PC-9 (cell line): Measurements from ENCODE around the gene SGSM1. TPM values are rescaled to one million over a fixed set of nuclear protein-coding genes. Genes with fewer than 3 reads are reported as not detected.

ENCODE experiments used
- BruUV-seq: library from RNA; stranded (reverse); fragments of 400-500 nt; replicated peaks from 2 replicates; lab custom pipeline; 2021; lab: Mats Ljungman, UMichigan
- CTCF ChIA-PET: fragments of 300-600 bp; sonication (Branson Sonifier 250); formaldehyde crosslinking; loops from one replicate; lab custom pipeline; 2022; ENCODE audit warnings: antibody characterized with exemption; lab: Charles Lee
- POLR2A ChIA-PET: fragments of 300-600 bp; sonication (Branson Sonifier 250); formaldehyde crosslinking; loops from one replicate; lab custom pipeline; 2022; ENCODE audit warnings: antibody characterized with exemption; ENCODE audit not compliant: unreplicated experiment; lab: Charles Lee
- DNase-seq, 2 experiments: peaks; one replicate each; pipeline versions ENCODE4 v3.0.0 to v3.0.0-alpha.2; 2015 to 2022; ENCODE audit warnings: mixed read lengths in 1 of 2
- H2AFZ ChIP-seq: fragments of 200-600 bp; sonication (generic); 2 replicates; pipeline ENCODE4 v1.8.1; 2017; ENCODE audit warnings: antibody characterized with exemption
- H3F3A ChIP-seq: fragments of 200-600 bp; sonication (generic); 2 replicates; pipeline ENCODE4 v1.8.1; 2017; ENCODE audit warnings: antibody characterized with exemption, mild to moderate bottlenecking, low read depth; ENCODE audit not compliant: insufficient read depth
- H3K27ac ChIP-seq: fragments of 200-600 bp; sonication (generic); 2 replicates; pipeline ENCODE4 v1.6.1; 2016; ENCODE audit warnings: mixed run types
- H3K27me3 ChIP-seq: fragments of 200-600 bp; sonication (generic); 2 replicates; pipeline ENCODE4 v1.6.1; 2016; ENCODE audit warnings: low read depth, mixed run types; ENCODE audit not compliant: insufficient read depth
- H3K36me3 ChIP-seq: fragments of 200-600 bp; sonication (generic); 2 replicates; pipeline ENCODE4 v1.6.1; 2016; ENCODE audit warnings: low read depth, mixed run types
- H3K4me1 ChIP-seq: fragments of 200-600 bp; sonication (generic); replicated peaks from 2 replicates; pipeline ENCODE4 v1.6.1; 2016; ENCODE audit warnings: mixed run types; ENCODE audit not compliant: insufficient read depth
- H3K4me2 ChIP-seq: fragments of 200-600 bp; sonication (generic); 2 replicates; pipeline ENCODE4 v1.6.1; 2017; ENCODE audit warnings: mixed run types
- H3K4me3 ChIP-seq: fragments of 200-600 bp; sonication (generic); 2 replicates; pipeline ENCODE4 v1.6.1; 2016; ENCODE audit warnings: mixed run types
- H3K79me2 ChIP-seq: fragments of 200-600 bp; sonication (generic); 2 replicates; pipeline ENCODE4 v1.6.1; 2017; ENCODE audit warnings: low read depth, mixed run types
- H3K9me2 ChIP-seq: fragments of 200-600 bp; sonication (generic); 2 replicates; pipeline ENCODE4 v1.8.1; 2017; ENCODE audit warnings: mild to moderate bottlenecking; ENCODE audit not compliant: insufficient read depth
- H3K9me3 ChIP-seq: fragments of 200-600 bp; sonication (generic); 2 replicates; pipeline ENCODE4 v1.8.1; 2016; ENCODE audit warnings: low read depth; ENCODE audit not compliant: insufficient read depth
- H4K20me1 ChIP-seq: fragments of 200-600 bp; sonication (generic); 2 replicates; pipeline ENCODE4 v1.8.1; 2017; ENCODE audit not compliant: insufficient read depth
- EZH2 ChIP-seq: fragments of 200-600 bp; sonication (generic); IDR thresholded peaks from 2 replicates; pipeline ENCODE4 v1.8.0; 2017; ENCODE audit warnings: antibody characterized with exemption, low read depth
- intact Hi-C: fragments of 100-400 bp; cut with micrococcal nuclease; formaldehyde crosslinking; loops from one replicate; pipeline ENCODE4 v1.10.0; 2022; ENCODE audit not compliant: unreplicated experiment
- total RNA-seq: library from RNA; stranded (reverse); gene quantifications from 2 replicates; pipeline ENCODE4 v1.2.3, GENCODE V29; 2021
- TF ChIP-seq, protein P1 (sequence below): fragments of 200-600 bp; sonication (generic); conservative IDR thresholded peaks from 2 replicates; pipeline ENCODE4 v1.6.1; 2017; ENCODE audit warnings: mixed run types, antibody characterized with exemption, mild to moderate bottlenecking, moderate library complexity

Gene SGSM1
- total RNA-seq, 1 experiment from 2014 or later, result 0.48 TPM

DNA sequence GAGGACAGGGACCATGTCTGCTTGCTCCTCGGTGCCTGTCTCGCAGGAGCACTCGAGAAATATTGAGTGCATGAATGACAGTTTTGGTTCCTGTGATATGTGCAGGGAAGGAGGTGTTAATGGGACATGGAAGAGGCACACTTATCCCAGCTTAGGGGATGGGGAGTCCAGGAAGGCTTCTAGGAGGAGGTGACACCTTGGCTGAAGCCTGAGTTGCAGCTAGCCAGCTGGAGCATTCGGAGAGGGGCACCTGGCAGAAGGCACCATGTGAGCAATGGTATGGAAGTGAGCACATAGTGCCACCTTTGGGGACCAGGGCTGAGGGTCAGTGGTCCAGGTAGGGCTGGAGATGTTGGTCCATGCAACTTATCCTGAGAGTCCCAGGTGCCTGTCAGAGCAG, 18.9 kb downstream of the SGSM1 start:
- intact Hi-C loops, result no loop called here
- H3K36me3 ChIP-seq, result no peaks in the 10 kb centered on the region
- no peak overlapping the region for H3K4me2 ChIP-seq
- no peak for DNase-seq
- H3K9me2 ChIP-seq, result no peaks in the 10 kb centered on the region
- CTCF ChIA-PET, result no interaction called here
- BruUV-seq, result no TSS peak
- TF ChIP-seq, protein P1, sequence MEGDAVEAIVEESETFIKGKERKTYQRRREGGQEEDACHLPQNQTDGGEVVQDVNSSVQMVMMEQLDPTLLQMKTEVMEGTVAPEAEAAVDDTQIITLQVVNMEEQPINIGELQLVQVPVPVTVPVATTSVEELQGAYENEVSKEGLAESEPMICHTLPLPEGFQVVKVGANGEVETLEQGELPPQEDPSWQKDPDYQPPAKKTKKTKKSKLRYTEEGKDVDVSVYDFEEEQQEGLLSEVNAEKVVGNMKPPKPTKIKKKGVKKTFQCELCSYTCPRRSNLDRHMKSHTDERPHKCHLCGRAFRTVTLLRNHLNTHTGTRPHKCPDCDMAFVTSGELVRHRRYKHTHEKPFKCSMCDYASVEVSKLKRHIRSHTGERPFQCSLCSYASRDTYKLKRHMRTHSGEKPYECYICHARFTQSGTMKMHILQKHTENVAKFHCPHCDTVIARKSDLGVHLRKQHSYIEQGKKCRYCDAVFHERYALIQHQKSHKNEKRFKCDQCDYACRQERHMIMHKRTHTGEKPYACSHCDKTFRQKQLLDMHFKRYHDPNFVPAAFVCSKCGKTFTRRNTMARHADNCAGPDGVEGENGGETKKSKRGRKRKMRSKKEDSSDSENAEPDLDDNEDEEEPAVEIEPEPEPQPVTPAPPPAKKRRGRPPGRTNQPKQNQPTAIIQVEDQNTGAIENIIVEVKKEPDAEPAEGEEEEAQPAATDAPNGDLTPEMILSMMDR, result no peak
- no peak for TF ChIP-seq EZH2
- no peaks in the 10 kb centered on the region for H4K20me1 ChIP-seq
- no peaks in the 10 kb centered on the region for H3K4me1 ChIP-seq
- H3K79me2 ChIP-seq, result no peaks in the 10 kb centered on the region
- H3K27ac ChIP-seq, result no peak overlapping the region
- H3K4me3 ChIP-seq, result no peak overlapping the region
- POLR2A ChIA-PET, result no interaction called here
- no peaks in the 10 kb centered on the region for H3F3A ChIP-seq
- H3K9me3 ChIP-seq, result no peaks in the 10 kb centered on the region
- H3K27me3 ChIP-seq, result peaks cover 9% of the 10 kb centered on the region; the same call in 1 of the 2 replicates
- H2AFZ ChIP-seq, result no peak overlapping the region

DNA sequence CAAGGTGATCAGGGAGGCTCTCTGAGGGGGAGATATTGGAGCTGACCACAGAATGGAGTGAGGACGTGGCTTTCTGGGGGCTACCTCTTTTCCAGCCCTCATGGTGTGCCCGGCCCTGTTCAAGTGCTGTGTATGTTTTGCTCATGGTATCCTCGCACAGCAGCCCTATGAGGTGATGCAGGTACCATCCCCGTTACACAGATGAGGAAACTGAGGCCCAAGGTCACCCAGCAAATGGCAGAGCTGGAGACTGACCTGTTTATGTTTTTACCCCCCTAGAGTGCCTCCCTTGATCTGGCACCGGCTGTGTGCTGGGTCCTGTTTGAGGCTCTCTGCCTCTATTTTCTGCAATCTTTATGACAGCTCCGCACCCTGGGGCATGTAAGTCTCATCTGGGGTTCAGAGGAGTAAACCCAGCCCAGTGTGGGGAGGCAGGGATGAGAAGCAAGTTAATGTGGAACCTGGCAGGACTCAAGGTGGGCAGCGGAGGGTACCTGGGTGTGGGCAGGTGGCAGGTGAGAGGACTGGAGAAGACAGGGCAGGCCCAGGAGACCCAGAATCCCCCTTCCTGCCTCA, 20.8 kb downstream of the SGSM1 start:
- Histone ChIP-seq H3K27me3 (0 out of 2 replicates have a peak, but pooled peaks cover 3% of the 10 kb centered on the region), H3K27ac (no peak overlapping the region), H4K20me1 (no peaks in the 10 kb centered on the region), H3K4me2 (no peak overlapping the region), H3K9me2 (no peaks in the 10 kb centered on the region), H3K4me3 (no peak overlapping the region), H3K4me1 (no peaks in the 10 kb centered on the region), H3K36me3 (no peaks in the 10 kb centered on the region), H3K9me3 (no peaks in the 10 kb centered on the region), H3F3A (no peaks in the 10 kb centered on the region), H3K79me2 (no peaks in the 10 kb centered on the region), H2AFZ (no peak overlapping the region)
- TF ChIP-seq, protein P1, result no peak
- no peak for TF ChIP-seq EZH2
- intact Hi-C loops, result no loop called here
- CTCF ChIA-PET, result no interaction called here
- DNase-seq, result no peak
- POLR2A ChIA-PET, result no interaction called here
- no TSS peak for BruUV-seq

DNA sequence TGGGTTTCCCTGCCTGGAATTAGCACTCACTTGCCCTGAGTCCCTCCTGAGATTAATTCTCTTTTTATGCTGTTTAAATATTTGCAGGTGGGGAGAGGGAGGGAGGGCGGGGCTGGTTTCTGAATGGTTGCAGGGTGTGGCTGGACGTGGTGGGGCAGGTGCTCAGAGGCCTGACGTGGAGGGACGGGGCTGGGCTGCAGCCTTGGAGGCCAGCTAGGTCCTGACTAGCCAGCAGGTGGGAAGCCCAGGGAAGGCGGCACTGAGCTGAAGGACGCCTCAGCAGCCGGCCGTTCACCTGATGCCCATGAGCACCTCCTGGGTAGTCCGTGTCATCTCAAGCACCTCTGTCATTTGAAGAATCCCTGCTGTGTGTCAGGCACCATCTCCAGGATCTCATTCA, 21.3 kb downstream of the SGSM1 start:
- no peaks in the 10 kb centered on the region for H4K20me1 ChIP-seq
- H3K9me2 ChIP-seq, result no peaks in the 10 kb centered on the region
- H3K4me3 ChIP-seq, result no peak overlapping the region
- H2AFZ ChIP-seq, result no peak overlapping the region
- H3K36me3 ChIP-seq, result no peaks in the 10 kb centered on the region
- TF ChIP-seq, protein P1, result no peak
- TF ChIP-seq EZH2, result no peak
- intact Hi-C loops, result no loop called here
- no peak overlapping the region for H3K27ac ChIP-seq
- CTCF ChIA-PET, result no interaction called here
- H3K9me3 ChIP-seq, result no peaks in the 10 kb centered on the region
- POLR2A ChIA-PET, result no interaction called here
- no TSS peak for BruUV-seq
- H3K27me3 ChIP-seq, result 0 out of 2 replicates have a peak, but pooled peaks cover 5% of the 10 kb centered on the region
- no peaks in the 10 kb centered on the region for H3K79me2 ChIP-seq
- no peak overlapping the region for H3K4me2 ChIP-seq
- DNase-seq, result no peak
- H3F3A ChIP-seq, result no peaks in the 10 kb centered on the region
- no peaks in the 10 kb centered on the region for H3K4me1 ChIP-seq
